ENCODE data around the gene GTF3C5.

GTF3C5 gene

DNA sequence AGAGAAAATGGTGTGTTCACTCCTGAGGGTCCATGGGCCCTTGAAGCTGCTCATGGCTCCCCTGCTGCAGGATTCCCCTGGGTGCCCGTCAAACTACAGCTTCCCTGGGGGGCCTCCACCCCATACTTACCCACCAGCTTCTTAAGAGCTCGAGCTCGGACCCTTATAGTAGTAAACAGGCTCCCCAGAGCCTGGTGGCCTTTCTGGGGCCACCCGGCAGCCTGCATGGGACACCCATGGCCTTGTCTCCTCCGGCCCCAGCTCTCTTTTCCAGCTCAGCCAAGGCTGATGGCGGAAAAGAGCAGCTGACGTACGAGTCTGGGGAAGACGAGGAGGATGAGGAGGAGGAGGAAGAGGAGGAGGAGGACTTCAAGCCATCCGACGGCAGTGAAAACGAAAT, 26.8 kb downstream of the GTF3C5 start:
- no peak overlapping the region for H3K4me2 ChIP-seq (ENCODE audit: low read depth, low read length, poor library complexity, severe bottlenecking)

GRCh38 chr9:133058071-133058470, 27.3 kb downstream of the GTF3C5 start:
- Histone ChIP-seq H3K36me3 (ENCODE audit: low read length) (no peaks in the 10 kb centered on the region), H3K9ac (ENCODE audit: low read length) (no peak overlapping the region), H3K27ac (ENCODE audit: low read depth, low read length) (no peak overlapping the region)

More for the DNA sequence above, 26.8 kb downstream of the GTF3C5 start:
- TF ChIP-seq EZH2phosphoT487 (conservative IDR thresholded peaks at IDR 0.05; ENCODE audit: low read length): no peak
- TF ChIP-seq, protein P1, sequence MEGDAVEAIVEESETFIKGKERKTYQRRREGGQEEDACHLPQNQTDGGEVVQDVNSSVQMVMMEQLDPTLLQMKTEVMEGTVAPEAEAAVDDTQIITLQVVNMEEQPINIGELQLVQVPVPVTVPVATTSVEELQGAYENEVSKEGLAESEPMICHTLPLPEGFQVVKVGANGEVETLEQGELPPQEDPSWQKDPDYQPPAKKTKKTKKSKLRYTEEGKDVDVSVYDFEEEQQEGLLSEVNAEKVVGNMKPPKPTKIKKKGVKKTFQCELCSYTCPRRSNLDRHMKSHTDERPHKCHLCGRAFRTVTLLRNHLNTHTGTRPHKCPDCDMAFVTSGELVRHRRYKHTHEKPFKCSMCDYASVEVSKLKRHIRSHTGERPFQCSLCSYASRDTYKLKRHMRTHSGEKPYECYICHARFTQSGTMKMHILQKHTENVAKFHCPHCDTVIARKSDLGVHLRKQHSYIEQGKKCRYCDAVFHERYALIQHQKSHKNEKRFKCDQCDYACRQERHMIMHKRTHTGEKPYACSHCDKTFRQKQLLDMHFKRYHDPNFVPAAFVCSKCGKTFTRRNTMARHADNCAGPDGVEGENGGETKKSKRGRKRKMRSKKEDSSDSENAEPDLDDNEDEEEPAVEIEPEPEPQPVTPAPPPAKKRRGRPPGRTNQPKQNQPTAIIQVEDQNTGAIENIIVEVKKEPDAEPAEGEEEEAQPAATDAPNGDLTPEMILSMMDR (IDR thresholded peaks at IDR 0.05; ENCODE audit: insufficient read depth, low read length, poor library complexity, severe bottlenecking): no peak
- H3K27ac ChIP-seq (ENCODE audit: low read depth, low read length): no peak overlapping the region
- H3K9me2 ChIP-seq (replicated peaks; ENCODE audit: insufficient read depth, low read length): no peaks in the 10 kb centered on the region
- no peaks in the 10 kb centered on the region for H4K20me1 ChIP-seq (ENCODE audit: low read depth, low read length)
- H2AFZ ChIP-seq (ENCODE audit: low read depth, low read length, severe bottlenecking): no peak overlapping the region
- no peaks in the 10 kb centered on the region for H3K9me3 ChIP-seq (ENCODE audit: insufficient read depth, low read length)
- no peak overlapping the region for H3K4me3 ChIP-seq (ENCODE audit: insufficient read depth, low read length, poor library complexity, severe bottlenecking)
- H3F3A ChIP-seq (ENCODE audit: insufficient read depth): no peaks in the 10 kb centered on the region
- H3K36me3 ChIP-seq (ENCODE audit: low read length): no peaks in the 10 kb centered on the region
- no peak overlapping the region for H3K9ac ChIP-seq (ENCODE audit: low read length)
- H3K79me2 ChIP-seq (ENCODE audit: insufficient read depth, low read length): no peaks in the 10 kb centered on the region
- H3K27me3 ChIP-seq (ENCODE audit: low read length): no peaks in the 10 kb centered on the region

GRCh38 chr9:133058550-133059320, 27.9 kb downstream of the GTF3C5 start:
- no peaks in the 10 kb centered on the region for H3K9me2 ChIP-seq (replicated peaks; ENCODE audit: insufficient read depth, low read length)
- H2AFZ ChIP-seq (ENCODE audit: low read depth, low read length, severe bottlenecking): no peak overlapping the region
- no peaks in the 10 kb centered on the region for H3K36me3 ChIP-seq (ENCODE audit: low read length)
- H3K27me3 ChIP-seq (ENCODE audit: low read length): no peaks in the 10 kb centered on the region
- H3K4me3 ChIP-seq (ENCODE audit: insufficient read depth, low read length, poor library complexity, severe bottlenecking): no peak overlapping the region
- H3K9me3 ChIP-seq (ENCODE audit: insufficient read depth, low read length): no peaks in the 10 kb centered on the region
- H3K4me2 ChIP-seq (ENCODE audit: low read depth, low read length, poor library complexity, severe bottlenecking): no peak overlapping the region
- no peaks in the 10 kb centered on the region for H3F3A ChIP-seq (ENCODE audit: insufficient read depth)
- no peak overlapping the region for H3K9ac ChIP-seq (ENCODE audit: low read length)
- no peak overlapping the region for H3K27ac ChIP-seq (ENCODE audit: low read depth, low read length)
- H3K79me2 ChIP-seq (ENCODE audit: insufficient read depth, low read length): no peaks in the 10 kb centered on the region
- no peak for TF ChIP-seq EZH2phosphoT487 (conservative IDR thresholded peaks at IDR 0.05; ENCODE audit: low read length)
- TF ChIP-seq, protein P1 (IDR thresholded peaks at IDR 0.05; ENCODE audit: insufficient read depth, low read length, poor library complexity, severe bottlenecking): no peak
- H4K20me1 ChIP-seq (ENCODE audit: low read depth, low read length): no peaks in the 10 kb centered on the region

More at GRCh38 chr9:133058071-133058470, 27.3 kb downstream of the GTF3C5 start:
- Histone ChIP-seq H3K4me2 (ENCODE audit: low read depth, low read length, poor library complexity, severe bottlenecking) (no peak overlapping the region), H3K79me2 (ENCODE audit: insufficient read depth, low read length) (no peaks in the 10 kb centered on the region), H3F3A (ENCODE audit: insufficient read depth) (no peaks in the 10 kb centered on the region), H3K9me2 (replicated peaks; ENCODE audit: insufficient read depth, low read length) (no peaks in the 10 kb centered on the region), H4K20me1 (ENCODE audit: low read depth, low read length) (no peaks in the 10 kb centered on the region), H3K4me3 (ENCODE audit: insufficient read depth, low read length, poor library complexity, severe bottlenecking) (no peak overlapping the region), H2AFZ (ENCODE audit: low read depth, low read length, severe bottlenecking) (no peak overlapping the region), H3K27me3 (ENCODE audit: low read length) (no peaks in the 10 kb centered on the region), H3K9me3 (ENCODE audit: insufficient read depth, low read length) (no peaks in the 10 kb centered on the region)
- TF ChIP-seq EZH2phosphoT487 (conservative IDR thresholded peaks at IDR 0.05; ENCODE audit: low read length): no peak
- TF ChIP-seq, protein P1 (IDR thresholded peaks at IDR 0.05; ENCODE audit: insufficient read depth, low read length, poor library complexity, severe bottlenecking): no peak

Measured in SU-DHL-6 (cell line).